ENCODE results near the gene RAE1.
A peak's percentile ranks its signal among the peaks of the same experiment; 100 is the strongest.

The RAE1 gene

GRCh38 chr20:57364451-57364850 lies 13.4 kb downstream of the RAE1 start:
- H3K36me3 Mint-ChIP-seq (ENCODE audit: insufficient read depth) = peaks cover 48% of the 10 kb centered on the region

GRCh38 chr20:57369596-57369995 lies 18.5 kb downstream of the RAE1 start:
- Mint-ChIP-seq H3K27me3 (no peaks in the 10 kb centered on the region), H3K4me1 (ENCODE audit: low read depth in 2 of 2) (no peaks in the 10 kb centered on the region), H3K27ac (peak overlapping the region; percentile 5 to 41), H3K4me3 (no peak overlapping the region), H3K9me3 (no peaks in the 10 kb centered on the region), H3K36me3 (ENCODE audit: insufficient read depth) (peaks cover 89% of the 10 kb centered on the region)
- DNase-seq (no peak), ATAC-seq (replicated peaks) (no peak)

More at GRCh38 chr20:57364451-57364850, 13.4 kb downstream of the RAE1 start:
- Mint-ChIP-seq H3K4me1 (ENCODE audit: low read depth in 2 of 2) (peaks cover 4 to 5% of the 10 kb centered on the region in 2 donors), H3K27ac (peak overlapping the region in 1 of 2 donors; percentile 58), H3K4me3 (no peak overlapping the region), H3K27me3 (no peaks in the 10 kb centered on the region), H3K9me3 (no peaks in the 10 kb centered on the region)
- DNase-seq = no peak
- ATAC-seq (replicated peaks) = no peak

DNA sequence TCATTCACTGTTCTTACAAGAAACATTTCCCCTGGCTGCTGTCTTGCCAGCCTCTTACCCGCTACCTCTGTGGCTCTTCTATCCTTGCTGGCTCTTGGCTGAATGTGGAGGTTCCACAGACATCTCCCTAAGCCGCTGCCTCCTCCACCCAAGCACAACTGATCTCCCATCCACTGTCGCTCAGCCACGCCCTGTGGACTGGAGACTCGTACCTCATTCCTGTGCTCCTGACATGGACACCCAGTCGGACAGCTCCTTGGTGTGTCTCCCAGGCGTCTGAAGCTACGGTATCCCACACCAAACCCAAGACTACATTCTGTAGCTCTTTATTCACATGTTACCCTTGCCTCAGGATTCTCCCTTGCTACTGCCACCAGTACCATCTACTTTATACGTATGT lies 19.3 kb downstream of the RAE1 start:
- no peaks in the 10 kb centered on the region for H3K27me3 Mint-ChIP-seq
- DNase-seq = no peak
- no peak for ATAC-seq (replicated peaks)
- no peaks in the 10 kb centered on the region for H3K9me3 Mint-ChIP-seq
- H3K27ac Mint-ChIP-seq = peak overlapping the region in 1 of 2 donors; percentile 41
- no peak overlapping the region for H3K4me3 Mint-ChIP-seq
- H3K36me3 Mint-ChIP-seq (ENCODE audit: insufficient read depth) = peaks cover 89% of the 10 kb centered on the region
- peaks cover 0 to 1% of the 10 kb centered on the region in 2 donors for H3K4me1 Mint-ChIP-seq (ENCODE audit: low read depth in 2 of 2)

- Mint-ChIP-seq H3K36me3 (ENCODE audit: insufficient read depth) (peaks cover 87% of the 10 kb centered on the region), H3K4me3 (no peak overlapping the region), H3K4me1 (ENCODE audit: low read depth in 2 of 2) (peaks cover 2 to 7% of the 10 kb centered on the region in 2 donors), H3K27ac (no peak overlapping the region), H3K9me3 (no peaks in the 10 kb centered on the region), H3K27me3 (no peaks in the 10 kb centered on the region)
- DNase-seq (no peak), ATAC-seq (replicated peaks) (no peak)
Measured at GRCh38 chr20:57371363-57371762, 20.3 kb downstream of the RAE1 start.

DNA sequence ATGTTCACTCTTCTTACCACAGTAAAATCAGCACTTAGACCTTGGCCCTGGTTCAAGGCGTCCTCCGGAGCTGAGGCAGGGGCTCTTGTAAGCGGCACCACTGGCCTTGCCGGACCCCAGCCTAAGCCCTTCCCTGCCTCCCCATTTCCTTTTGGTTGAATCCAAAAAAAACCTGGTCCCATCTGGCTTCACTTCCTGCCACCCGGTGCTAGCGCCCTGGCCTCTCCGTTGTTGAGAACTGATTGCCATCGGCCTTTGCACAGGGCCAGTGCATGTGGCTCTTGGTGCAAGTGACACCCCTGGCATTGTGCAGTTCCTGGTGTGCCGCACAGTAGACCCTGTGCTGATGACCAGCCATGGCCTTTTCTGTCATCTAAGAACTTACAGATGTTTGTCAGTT lies 21.1 kb downstream of the RAE1 start:
- no peaks in the 10 kb centered on the region for H3K9me3 Mint-ChIP-seq
- no peak overlapping the region for H3K27ac Mint-ChIP-seq
- no peak for DNase-seq
- no peak overlapping the region for H3K4me3 Mint-ChIP-seq
- H3K36me3 Mint-ChIP-seq (ENCODE audit: insufficient read depth) = peaks cover 90% of the 10 kb centered on the region
- peaks cover 2 to 7% of the 10 kb centered on the region in 2 donors for H3K4me1 Mint-ChIP-seq (ENCODE audit: low read depth in 2 of 2)
- no peaks in the 10 kb centered on the region for H3K27me3 Mint-ChIP-seq
- ATAC-seq (replicated peaks) = no peak

DNA sequence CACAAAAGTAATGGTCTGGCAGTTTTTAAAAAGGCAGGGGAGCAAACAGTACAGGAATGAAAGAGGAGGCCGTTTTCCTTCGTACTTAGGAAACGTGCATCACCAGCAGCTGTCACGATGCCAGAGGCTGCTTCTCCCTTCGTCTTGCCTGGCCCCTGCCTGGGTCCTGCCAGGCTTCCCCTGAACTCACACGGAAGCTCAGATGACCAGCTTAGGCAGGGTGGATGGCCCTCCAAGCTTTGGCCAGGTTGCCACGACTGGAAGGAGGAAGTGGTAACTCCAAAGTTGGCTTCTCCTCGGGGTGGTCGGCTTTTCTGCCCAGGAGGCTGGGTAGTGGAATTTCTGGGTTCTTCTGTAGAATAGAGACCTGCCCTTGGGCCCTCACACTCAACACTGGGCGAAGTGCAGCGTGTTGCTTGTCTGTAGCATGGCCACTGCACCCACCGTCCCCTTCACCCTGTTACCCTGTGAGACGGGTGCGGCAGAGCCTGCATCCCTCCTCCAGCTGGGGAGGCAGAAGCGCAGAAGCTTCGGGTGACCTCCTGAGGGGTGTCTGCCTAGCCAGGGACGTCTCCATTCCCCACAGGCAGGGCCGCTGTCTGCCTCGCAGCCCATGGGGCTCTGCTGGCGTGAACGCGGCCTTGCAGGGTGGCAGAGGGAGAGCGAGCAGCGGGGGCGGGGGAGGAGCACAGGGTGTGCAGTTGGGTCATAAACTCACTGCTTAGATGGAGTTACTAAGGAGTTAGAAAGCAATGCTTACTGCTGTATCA lies 21.7 kb downstream of the RAE1 start:
- Mint-ChIP-seq H3K9me3 (no peaks in the 10 kb centered on the region), H3K4me1 (ENCODE audit: low read depth in 2 of 2) (peaks cover 2 to 7% of the 10 kb centered on the region in 2 donors), H3K27ac (peak overlapping the region in 1 of 2 donors; percentile 73), H3K36me3 (ENCODE audit: insufficient read depth) (peaks cover 90% of the 10 kb centered on the region), H3K4me3 (no peak overlapping the region), H3K27me3 (no peaks in the 10 kb centered on the region)
- ATAC-seq (replicated peaks) = no peak
- DNase-seq = no peak

DNA sequence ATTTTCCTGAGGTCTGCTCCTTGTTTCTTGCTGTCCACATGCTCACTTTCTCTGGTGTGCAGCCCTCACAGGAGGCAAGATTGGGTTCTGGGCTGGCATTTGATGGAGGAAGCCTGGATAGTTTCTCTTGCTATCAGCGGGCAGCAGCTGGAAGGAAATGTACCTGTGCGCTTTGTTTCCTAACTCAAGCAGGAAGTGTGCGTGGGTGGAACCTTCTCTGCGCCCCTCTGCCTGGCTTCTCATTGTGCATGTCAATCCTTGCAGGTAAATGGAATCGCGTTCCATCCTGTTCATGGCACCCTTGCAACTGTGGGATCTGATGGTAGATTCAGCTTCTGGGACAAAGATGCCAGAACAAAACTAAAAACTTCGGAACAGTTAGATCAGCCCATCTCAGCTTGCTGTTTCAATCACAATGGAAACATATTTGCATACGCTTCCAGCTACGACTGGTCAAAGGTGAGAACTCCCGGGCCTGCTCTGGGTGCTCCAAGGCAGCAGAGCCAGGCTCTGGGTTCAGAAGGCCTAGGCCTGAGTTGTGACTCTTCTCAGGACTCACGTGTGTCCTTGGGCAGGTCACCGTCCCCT lies 23.4 kb downstream of the RAE1 start:
- H3K4me3 Mint-ChIP-seq = no peak overlapping the region
- no peaks in the 10 kb centered on the region for H3K27me3 Mint-ChIP-seq
- H3K36me3 Mint-ChIP-seq (ENCODE audit: insufficient read depth) = peaks cover 90% of the 10 kb centered on the region
- no peaks in the 10 kb centered on the region for H3K9me3 Mint-ChIP-seq
- peaks cover 2 to 13% of the 10 kb centered on the region in 2 donors for H3K4me1 Mint-ChIP-seq (ENCODE audit: low read depth in 2 of 2)
- DNase-seq (no peak), ATAC-seq (replicated peaks) (no peak)
- no peak overlapping the region for H3K27ac Mint-ChIP-seq

DNA sequence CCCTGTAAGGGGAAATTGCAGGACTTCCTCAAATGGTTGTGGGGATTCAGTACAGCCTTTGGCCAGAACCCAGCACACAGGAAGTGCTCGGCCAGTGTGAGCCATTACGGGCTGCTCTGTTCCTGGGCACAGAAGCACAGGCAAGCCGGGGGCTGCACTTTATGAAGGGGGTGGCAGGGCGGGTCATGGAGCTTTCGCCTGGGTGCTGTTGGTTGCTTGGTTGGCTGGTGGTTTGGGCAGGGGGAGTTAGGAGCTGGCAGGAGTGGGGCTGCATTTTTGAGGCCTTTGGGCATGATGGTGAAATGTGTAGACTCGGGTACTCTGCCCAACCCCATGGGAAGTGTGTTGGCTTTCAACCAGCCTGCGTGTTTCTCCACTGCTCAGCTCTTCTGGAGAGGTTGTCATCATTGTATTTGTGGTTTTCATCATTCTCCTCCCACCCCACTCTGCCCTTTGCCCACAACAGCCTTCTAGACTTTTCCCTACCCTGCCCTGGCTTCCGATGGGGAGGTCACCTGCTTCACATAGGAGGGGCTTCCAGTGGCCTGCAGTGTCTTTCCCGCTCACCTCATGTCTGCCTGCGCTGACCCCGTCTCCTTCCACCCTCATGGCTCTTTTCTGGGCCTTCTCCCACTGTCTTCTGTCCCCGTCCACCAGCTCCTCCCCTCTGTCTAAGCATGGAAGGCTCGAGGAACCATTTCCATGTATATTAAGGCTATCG lies 24.0 kb downstream of the RAE1 start:
- peak; percentile 24 for ATAC-seq (replicated peaks)
- Mint-ChIP-seq H3K27ac (peak overlapping the region; percentile 56 to 86), H3K36me3 (ENCODE audit: insufficient read depth) (peaks cover 84% of the 10 kb centered on the region), H3K9me3 (no peaks in the 10 kb centered on the region), H3K4me3 (no peak overlapping the region), H3K27me3 (no peaks in the 10 kb centered on the region), H3K4me1 (ENCODE audit: low read depth in 2 of 2) (peaks cover 2 to 13% of the 10 kb centered on the region in 2 donors)
- no peak for DNase-seq

GRCh38 chr20:57375652-57376230 lies 24.7 kb downstream of the RAE1 start:
- no peak for ATAC-seq (replicated peaks)
- no peaks in the 10 kb centered on the region for H3K9me3 Mint-ChIP-seq
- H3K27ac Mint-ChIP-seq = peak overlapping the region; percentile 56 to 86
- peaks cover 82% of the 10 kb centered on the region for H3K36me3 Mint-ChIP-seq (ENCODE audit: insufficient read depth)
- H3K4me3 Mint-ChIP-seq = no peak overlapping the region
- peaks cover 2 to 13% of the 10 kb centered on the region in 2 donors for H3K4me1 Mint-ChIP-seq (ENCODE audit: low read depth in 2 of 2)
- H3K27me3 Mint-ChIP-seq = no peaks in the 10 kb centered on the region
- no peak for DNase-seq

GRCh38 chr20:57377350-57377749 lies 26.3 kb downstream of the RAE1 start:
- Mint-ChIP-seq H3K4me3 (no peak overlapping the region), H3K27ac (peak overlapping the region; percentile 77 to 80), H3K36me3 (ENCODE audit: insufficient read depth) (peaks cover 73% of the 10 kb centered on the region), H3K9me3 (no peaks in the 10 kb centered on the region), H3K4me1 (ENCODE audit: low read depth in 2 of 2) (peaks cover 9 to 21% of the 10 kb centered on the region in 2 donors), H3K27me3 (no peaks in the 10 kb centered on the region)
- no peak for DNase-seq
- no peak for ATAC-seq (replicated peaks)

DNA sequence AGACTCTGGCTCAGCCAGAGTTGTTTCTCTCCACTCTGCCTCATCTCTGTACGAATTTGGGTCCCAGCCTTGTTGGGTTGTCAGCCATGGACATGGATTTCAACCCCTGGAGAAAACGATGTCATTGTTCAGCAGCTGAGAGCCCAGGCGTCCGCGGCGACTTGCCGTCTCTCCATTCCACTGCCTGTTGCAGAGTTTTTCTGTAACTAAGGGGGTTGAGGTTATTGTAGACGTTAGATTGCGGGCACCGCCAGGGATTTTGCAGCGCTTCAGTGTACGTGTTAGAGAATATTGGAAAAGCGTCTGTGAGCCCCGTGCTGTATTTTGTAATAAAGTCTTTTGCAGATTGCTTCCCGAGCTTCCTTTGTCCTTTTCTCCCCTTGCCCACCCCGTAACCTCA lies 27.1 kb downstream of the RAE1 start:
- Mint-ChIP-seq H3K27me3 (no peaks in the 10 kb centered on the region), H3K36me3 (ENCODE audit: insufficient read depth) (peaks cover 66% of the 10 kb centered on the region), H3K27ac (peak overlapping the region in 1 of 2 donors; percentile 10), H3K9me3 (no peaks in the 10 kb centered on the region), H3K4me3 (no peak overlapping the region), H3K4me1 (ENCODE audit: low read depth in 2 of 2) (peaks cover 16 to 28% of the 10 kb centered on the region in 2 donors)
- ATAC-seq (replicated peaks) (no peak), DNase-seq (no peak)

- no peak for ATAC-seq (replicated peaks)
- Mint-ChIP-seq H3K9me3 (no peaks in the 10 kb centered on the region), H3K27me3 (no peaks in the 10 kb centered on the region), H3K36me3 (ENCODE audit: insufficient read depth) (peaks cover 65% of the 10 kb centered on the region), H3K4me1 (ENCODE audit: low read depth in 2 of 2) (peaks cover 19 to 34% of the 10 kb centered on the region in 2 donors), H3K27ac (peak overlapping the region; percentile 23 to 76), H3K4me3 (no peak overlapping the region)
- DNase-seq = no peak
Measured at GRCh38 chr20:57378646-57379262, 27.7 kb downstream of the RAE1 start.

GRCh38 chr20:57379263-57379647 lies 28.2 kb downstream of the RAE1 start:
- Mint-ChIP-seq H3K9me3 (no peaks in the 10 kb centered on the region), H3K36me3 (ENCODE audit: insufficient read depth) (peaks cover 64% of the 10 kb centered on the region), H3K4me3 (no peak overlapping the region), H3K27ac (peak overlapping the region; percentile 23 to 76), H3K27me3 (no peaks in the 10 kb centered on the region), H3K4me1 (ENCODE audit: low read depth in 2 of 2) (peaks cover 22 to 38% of the 10 kb centered on the region in 2 donors)
- DNase-seq = no peak
- ATAC-seq (replicated peaks) = no peak

Measured in effector memory CD8-positive, alpha-beta T cell (primary cell).